GM19397 (cell line): ENCODE results near the gene TM9SF3.

Experiments used
- ATAC-seq: cut with Tn5 transposase; IDR thresholded peaks from one replicate; pipeline ENCODE4 v1.9.1; 2021; ENCODE audit warnings: mild to moderate bottlenecking, moderate library complexity; ENCODE audit not compliant: unreplicated experiment

Gene TM9SF3

DNA sequence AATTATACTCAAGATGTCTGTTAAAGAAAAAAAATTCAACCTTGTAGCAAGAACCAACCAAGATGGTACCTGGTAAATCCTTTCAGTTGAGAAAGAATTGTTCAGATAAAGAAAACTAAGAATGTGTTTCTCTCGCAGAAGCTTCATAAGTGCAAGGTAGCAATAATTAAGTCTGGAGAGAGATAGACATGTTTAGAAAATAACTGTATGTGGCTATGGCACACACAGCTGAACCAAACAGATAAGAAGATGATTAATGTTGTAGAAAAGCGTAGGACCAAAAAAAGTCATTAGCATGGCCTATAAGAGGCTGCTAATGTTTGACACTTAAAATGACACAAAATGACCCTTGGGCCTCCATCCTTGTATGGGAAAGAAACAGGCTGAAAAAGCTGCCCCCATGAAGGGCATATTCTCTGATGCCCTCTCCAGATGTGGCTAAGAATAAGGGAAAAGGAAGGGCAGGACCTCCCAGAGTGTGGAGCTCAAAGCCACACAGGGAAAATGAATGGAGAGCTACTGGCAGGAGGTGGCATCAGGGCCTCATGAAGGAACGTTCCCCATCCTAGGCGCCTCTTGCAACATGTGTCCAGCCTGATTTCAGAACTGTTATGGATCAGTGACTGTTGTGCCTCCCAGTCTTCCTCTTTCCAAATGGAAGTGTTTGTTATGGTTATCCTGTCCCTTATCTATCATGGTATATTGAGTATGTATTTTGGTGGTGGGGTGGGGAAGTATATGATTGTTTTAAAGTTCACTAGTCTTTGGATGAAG, 103.8 kb downstream of the TM9SF3 start:
- no peak for ATAC-seq

DNA sequence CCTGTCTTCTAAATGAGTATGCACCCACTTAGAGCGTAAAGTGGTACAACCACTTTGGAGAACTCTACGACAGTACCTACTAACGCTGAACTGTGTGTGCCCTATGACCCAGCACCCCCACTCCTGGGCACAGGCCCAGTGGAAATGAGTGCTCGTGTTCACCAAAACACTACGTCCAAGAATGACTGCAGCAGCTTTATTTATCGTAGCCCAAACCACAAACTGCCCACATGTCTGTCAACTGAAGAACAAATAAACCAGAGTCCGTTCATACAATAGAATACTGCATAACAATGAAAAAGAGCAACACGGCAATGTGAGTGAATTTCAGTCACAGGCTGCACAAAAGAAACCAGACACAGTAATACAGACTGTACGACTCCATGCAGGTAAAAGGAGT, 108.5 kb downstream of the TM9SF3 start:
- no peak for ATAC-seq

DNA sequence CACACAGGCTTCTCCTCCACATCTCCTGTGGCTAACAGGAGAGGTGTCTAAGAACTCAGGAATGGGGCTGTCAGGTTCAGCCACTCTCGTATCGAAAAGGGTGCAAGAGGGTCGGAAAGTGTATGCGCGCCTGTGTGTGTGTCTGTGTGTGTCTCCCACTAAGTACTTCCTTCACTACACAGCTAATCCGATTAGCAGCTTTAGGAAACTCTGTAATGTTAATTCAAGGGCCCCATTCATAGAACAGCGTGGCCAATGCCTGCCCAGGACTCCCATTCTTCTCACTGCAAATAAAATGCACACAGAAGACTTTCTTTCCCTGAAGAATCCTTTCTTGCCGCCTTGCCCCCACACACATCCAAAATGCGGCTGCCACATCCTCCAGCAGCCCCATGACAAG, 112.9 kb downstream of the TM9SF3 start:
- no peak for ATAC-seq

DNA sequence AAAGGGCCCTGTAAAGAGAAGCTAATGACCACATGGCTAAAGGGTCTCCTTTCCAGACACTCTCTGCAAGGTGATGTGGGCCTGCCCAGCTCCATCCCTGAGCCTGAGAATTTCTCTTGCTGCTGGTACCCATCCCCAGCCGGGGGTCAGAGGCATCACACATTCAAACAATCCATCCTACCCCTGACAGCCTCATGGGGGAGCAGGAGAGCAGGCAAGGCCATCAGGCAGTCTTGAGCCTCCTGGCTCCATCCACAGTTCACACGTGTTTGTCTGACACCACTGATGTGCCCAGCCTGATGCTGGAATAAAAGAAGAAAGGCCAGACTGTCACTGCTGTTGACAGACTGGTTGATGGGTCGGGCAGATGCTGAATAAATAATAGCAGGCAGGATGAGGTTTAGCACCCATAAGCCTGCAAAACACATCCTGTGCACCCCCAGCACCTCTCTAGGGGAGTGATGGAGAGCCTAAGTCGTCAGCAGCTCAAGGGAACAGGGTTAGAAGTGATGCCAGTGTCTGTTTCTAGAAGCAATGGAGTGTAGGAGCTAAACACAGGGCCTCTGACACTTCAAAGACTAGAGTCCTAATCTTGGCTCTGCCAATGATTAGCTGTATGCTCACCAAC, 116.6 kb downstream of the TM9SF3 start:
- ATAC-seq, result no peak

DNA sequence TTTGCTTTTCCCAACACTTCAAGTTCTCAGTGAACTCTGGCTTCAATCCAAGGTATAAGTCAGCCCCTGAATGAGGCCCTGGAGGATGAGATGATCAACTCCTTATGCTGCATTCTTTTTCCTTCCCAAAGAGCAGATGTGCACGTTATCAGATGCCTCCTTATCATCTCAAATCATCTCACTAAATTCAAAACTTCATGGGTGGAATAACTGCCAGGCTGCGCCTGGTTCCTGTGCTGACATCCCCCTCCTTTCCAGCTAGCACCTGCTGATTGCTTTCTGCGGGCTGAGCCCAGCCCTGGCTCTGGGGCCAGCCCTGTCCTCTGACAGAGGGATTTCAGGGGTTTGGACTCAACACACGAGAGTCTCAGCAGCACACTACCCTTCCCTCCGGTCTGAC, 118.0 kb downstream of the TM9SF3 start:
- ATAC-seq, result no peak
